AG09319 (cell line): ENCODE results near the gene CRIP1.

ENCODE experiments used
- DNase-seq: peaks from one replicate; pipeline ENCODE4 v3.0.0-alpha.2; 2010; ENCODE audit warnings: low read depth; ENCODE audit errors: extremely low read depth
- CTCF ChIP-seq: IDR thresholded peaks from 2 replicates; pipeline ENCODE4 v1.5.1; 2011; ENCODE audit warnings: low read depth, mild to moderate bottlenecking, inconsistent platforms, low read length, moderate library complexity

The CRIP1 gene

GRCh38 chr14:105495101-105495989, 8.7 kb downstream of the CRIP1 start:
- DNase-seq, result no peak
- no peak for TF ChIP-seq CTCF

- no peak for TF ChIP-seq CTCF
- no peak for DNase-seq
Measured at GRCh38 chr14:105495990-105496830, 9.5 kb downstream of the CRIP1 start.

- no peak for DNase-seq
- no peak for TF ChIP-seq CTCF
Measured at GRCh38 chr14:105496831-105497591, 10.3 kb downstream of the CRIP1 start.

- TF ChIP-seq CTCF, result no peak
- no peak for DNase-seq
Measured at GRCh38 chr14:105497671-105498429, 11.2 kb downstream of the CRIP1 start.

- no peak for DNase-seq
- no peak for TF ChIP-seq CTCF
Measured at GRCh38 chr14:105498430-105499255, 12.0 kb downstream of the CRIP1 start.
